HG03025 (cell line): ENCODE data around the gene PA2G4.
"Not testable (repeated sequence)": the region's sequence is repeated elsewhere in the genome, so short reads cannot be mapped to it uniquely, and the experiment has no call there.

Experiments
- ATAC-seq: cut with Tn5 transposase; IDR thresholded peaks from one replicate; pipeline ENCODE4 v1.9.1; 2021; ENCODE audit warnings: mild to moderate bottlenecking, moderate library complexity; ENCODE audit not compliant: unreplicated experiment, low FRiP score

Gene PA2G4

DNA sequence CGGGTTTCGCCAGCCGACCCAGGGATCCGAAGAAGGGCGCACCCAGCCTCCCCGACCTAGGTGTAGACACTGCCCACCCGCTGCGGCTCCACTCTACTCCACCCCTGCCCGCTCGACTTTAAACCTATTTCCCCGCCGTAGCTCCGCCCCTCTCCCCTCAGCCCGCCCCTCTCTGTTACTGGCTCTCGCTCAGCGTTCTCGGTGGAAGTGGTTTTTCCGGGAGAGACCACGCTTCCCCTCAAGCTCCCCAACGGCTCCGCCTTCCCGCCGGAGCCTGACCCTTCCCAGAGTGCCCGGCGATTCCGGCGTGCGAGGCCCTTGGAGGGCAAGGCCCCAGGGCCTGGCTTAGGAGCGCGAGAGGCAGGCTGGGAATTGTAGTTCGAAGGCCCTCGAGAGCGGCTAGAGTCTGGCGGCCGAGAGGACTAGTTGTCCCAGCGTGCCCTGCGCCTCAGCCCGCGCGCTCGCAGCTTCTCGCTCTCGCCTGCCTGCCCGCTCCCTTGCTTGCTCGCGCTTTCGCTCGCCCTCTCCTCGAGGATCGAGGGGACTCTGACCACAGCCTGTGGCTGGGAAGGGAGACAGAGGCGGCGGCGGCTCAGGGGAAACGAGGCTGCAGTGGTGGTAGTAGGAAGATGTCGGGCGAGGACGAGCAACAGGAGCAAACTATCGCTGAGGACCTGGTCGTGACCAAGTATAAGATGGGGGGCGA lies at the start of gene PA2G4:
PA2G4 (plus strand) TSS at position 451 of the 706 bp plus-strand sequence; CDS start at position 630, 179 bp downstream.
- ATAC-seq: peak; percentile 89

- not testable (repeated sequence) for ATAC-seq
These were observed 44.4 kb upstream of the PA2G4 start for GRCh38 chr12:56059964-56060363.

- ATAC-seq: no peak
These were observed 42.4 kb upstream of the PA2G4 start for GRCh38 chr12:56061982-56062381.

DNA sequence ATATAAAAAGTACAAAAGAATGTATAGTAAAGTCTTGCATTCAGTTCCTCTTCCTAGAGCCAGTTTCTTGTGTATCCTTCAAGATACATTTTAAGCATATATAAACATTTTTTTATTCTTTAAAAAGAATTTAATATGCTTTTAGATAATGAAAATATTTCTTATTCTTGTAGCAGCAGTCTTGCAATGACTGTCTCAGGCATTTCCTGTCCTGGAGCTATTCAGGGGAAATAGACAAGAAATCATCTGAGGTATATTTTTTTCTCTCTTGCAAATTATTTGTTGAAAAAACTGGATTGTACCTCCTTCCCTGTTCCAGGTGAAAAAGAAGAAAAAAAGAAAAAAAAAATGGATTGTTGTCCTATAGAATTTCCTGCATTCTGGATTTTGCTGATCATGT lies 41.4 kb upstream of the PA2G4 start:
- no peak for ATAC-seq

- ATAC-seq: no peak
These were observed 32.7 kb upstream of the PA2G4 start for GRCh38 chr12:56071648-56072047.

GRCh38 chr12:56074396-56074795 lies 30.0 kb upstream of the PA2G4 start:
- no peak for ATAC-seq

- ATAC-seq: not testable (repeated sequence)
These were observed 26.4 kb upstream of the PA2G4 start for GRCh38 chr12:56077966-56078365.

DNA sequence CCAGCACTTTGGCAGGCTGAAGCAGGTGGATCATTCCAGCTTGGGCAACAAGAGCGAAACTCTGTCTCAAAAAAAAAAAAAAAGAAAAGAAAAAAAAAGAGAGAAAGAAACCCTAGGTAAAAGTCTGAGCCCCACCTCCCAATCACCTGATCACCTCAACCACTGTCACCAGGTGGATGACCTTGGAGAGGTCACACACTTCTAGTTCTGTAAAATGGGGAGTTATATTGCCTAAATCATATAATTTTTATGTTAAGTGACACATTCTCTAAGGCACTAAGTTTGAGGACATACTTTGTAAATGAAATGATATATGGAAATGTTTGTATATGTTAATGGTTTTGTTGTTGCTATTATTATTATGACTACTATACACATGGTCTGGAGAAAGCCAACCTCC lies 25.9 kb upstream of the PA2G4 start:
- no peak for ATAC-seq

GRCh38 chr12:56078931-56079722 lies 25.2 kb upstream of the PA2G4 start:
- ATAC-seq: no peak

- no peak for ATAC-seq
These were observed 24.4 kb upstream of the PA2G4 start, which contains the start of gene ERBB3 for GRCh38 chr12:56079723-56080555. TSS of gene ERBB3 (plus strand) at chr12:56080165. CDS start at chr12:56080301, 136 bp downstream.

DNA sequence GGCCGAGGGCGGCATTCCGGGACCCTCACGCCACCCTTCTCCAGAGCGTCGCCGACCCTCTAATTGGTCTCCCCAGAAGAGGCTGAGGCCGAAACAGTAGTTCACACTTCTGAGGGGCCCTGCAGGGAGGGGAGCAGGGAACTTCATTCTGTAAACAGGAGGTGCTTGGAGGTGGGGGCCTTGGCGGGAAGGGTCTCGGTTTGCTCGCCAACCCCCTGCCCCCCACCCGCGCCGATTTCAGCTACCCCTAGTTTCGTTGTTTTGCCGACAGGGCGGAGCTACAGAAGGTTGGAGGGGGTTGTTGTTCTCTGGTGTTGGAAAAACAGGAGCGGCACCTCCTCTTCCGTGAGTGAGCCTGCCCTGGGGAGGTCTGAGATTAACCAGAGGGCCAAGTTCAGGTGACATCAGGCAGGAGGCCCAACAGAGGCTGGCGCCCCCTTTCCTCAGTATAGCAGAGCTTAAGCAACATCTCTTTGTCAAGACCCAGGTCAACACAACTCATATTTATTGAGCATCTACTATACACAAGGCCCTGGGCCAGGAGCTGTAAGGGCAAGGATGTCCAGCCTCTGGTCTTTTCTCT lies 23.7 kb upstream of the PA2G4 start:
- no peak for ATAC-seq

GRCh38 chr12:56081393-56082347 lies 22.7 kb upstream of the PA2G4 start:
- ATAC-seq: no peak

DNA sequence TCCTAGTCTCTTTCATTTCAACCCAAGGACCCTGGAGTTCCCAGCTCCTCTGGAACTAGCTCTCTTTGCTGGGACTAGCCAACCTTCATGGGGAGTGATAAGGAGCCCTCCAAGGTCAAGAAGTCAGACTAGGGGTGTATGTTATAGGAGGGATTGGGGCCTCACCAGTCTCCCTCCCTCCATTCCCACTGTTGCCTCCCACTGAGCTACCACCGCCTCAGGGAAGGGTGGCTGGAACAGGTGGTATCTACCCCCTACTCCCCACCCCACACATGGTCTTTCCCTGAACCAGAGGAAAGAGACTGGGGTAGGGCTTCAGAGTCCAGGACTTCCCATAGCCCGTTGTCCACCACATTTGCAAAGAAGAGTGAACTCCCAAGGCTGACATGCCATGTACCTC lies 22.0 kb upstream of the PA2G4 start:
- no peak for ATAC-seq

- no peak for ATAC-seq
These were observed 21.4 kb upstream of the PA2G4 start for GRCh38 chr12:56082967-56083366.

GRCh38 chr12:56084958-56085543 lies 19.3 kb upstream of the PA2G4 start:
- ATAC-seq: no peak

DNA sequence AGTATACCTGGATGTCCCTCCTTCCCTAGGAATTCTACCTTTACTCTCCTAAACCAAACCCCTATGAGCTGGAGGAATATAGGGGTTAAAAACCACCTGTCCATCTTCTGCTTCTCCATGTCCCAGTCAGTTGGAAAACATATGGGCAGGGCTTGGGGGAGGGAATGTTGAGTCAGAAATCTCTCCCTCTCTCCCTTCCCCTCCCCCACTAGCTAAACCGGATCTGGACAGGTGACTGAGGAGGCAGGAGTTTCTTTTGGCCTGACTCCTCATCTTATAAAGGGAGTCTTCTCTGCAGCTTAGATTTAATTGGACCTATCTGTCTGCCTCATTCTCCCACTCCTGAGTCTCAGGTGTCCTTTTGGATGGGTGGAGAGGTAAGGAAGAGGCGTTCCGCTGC lies 18.3 kb upstream of the PA2G4 start:
- no peak for ATAC-seq

DNA sequence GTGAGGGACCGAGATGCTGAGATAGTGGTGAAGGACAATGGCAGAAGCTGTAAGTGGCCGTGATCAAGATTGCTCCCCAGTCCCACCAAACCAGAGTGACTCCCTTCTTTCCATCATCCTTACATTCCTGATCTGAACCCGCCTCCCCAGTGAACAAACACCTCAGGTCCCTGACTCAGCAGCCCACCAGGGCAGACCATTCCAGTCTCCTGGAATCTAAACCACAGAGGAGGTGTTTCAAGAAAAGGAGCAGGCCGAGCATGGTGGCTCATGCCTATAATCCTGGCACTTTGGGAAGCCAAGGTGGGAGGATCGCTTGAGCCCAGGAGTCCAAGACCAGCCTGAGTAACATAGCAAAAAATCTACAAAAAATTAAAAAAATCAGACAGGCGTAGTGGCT lies 17.8 kb upstream of the PA2G4 start:
- ATAC-seq: no peak

DNA sequence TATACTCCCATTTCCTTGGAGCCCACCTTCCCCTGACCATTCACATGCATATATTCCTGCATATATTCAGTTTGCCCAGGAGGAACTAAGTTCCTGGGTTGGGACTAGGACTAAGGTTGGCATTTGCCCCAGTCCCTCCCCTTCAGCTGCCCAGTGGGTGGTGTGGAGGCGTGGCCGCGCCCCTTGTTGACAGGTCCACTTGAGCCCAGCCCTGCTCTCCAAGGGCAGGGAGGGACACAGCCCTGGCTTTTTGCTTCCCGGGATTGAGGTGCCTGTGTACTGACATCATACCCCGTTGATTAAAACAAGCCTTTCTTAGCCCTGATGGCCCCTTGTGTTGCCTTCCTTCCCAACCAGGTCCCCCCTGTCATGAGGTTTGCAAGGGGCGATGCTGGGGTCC lies 17.1 kb upstream of the PA2G4 start:
- ATAC-seq: no peak

- no peak for ATAC-seq
These were observed 6.6 kb upstream of the PA2G4 start for GRCh38 chr12:56097738-56098137.
